ENCODE data around the gene HHIP.

HHIP gene

DNA sequence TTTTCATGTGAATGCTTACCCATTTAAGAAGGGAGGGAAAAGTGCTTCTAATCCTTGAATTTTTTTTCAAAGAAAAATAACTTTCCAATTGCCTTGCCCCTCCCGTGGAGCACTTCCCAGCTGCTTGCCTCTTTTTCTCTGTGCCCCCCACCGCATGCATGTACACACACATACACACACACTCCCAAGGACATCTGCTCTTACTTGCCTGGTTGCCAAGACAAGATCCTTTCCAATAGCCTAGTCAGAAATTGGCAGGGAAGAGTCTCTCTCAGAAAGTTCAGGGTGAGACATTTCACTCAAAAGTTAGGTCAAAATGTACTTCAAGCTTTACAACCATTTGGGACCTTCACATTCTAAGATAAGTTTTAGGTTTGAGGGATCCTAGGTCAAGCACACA lies 10.9 kb downstream of the HHIP start:
- no peak for DNase-seq

DNA sequence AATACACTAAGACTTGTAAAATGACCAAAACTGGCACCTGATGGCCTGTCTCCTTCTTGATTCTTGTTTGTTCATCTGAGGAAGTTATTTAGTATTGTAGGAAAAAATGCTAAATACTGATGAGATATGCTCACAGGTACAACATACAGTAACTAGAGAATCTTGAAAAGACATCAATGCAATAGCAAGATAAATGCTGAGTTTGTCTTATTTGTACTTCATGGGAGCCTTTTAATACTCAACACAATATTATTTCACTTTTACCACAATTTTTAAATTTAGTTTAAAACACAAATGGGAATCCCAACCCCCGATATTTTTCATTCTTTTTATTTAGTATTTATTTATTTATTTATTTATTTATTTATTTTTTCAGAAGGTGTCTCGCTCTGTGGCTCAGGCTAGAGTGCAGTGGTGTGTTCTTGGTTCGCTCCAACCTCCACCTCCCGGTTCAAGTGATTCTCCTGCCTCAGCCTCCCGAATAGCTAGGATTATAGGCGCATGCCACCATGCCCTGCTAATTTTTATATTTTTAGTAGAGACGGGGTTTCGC lies 12.1 kb downstream of the HHIP start:
- DNase-seq = no peak

DNA sequence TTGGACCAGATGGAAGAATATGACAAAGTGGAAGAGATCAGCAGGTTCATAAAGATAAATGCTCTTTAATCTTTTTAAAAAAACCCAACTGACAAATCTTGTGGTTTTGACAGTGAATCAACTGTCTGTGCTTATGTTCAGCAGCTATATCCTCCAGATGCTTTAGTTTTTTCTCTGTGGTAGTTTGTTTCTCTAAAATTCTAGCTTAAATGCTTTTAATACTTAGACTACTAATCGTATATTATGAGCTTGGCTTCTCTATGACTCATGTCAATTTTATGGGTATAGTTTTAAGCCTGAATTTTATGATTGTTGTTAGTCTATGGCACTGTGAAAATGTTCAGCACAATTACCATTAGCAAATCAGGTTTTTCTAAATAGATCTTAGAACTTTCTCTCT lies 12.9 kb downstream of the HHIP start:
- no peak for DNase-seq

DNA sequence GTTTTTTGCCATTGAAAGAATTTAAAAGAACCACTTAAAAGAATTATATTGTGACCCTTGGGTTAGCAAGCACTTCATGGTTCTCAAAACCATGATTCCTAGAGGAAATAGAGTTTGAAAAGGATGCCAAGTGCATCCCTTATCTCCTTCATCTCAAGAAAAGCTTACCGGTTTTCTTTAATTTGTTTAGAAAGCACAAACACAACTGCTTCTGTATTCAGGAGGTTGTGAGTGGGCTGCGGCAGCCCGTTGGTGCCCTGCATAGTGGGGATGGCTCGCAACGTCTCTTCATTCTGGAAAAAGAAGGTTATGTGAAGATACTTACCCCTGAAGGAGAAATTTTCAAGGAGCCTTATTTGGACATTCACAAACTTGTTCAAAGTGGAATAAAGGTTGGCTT lies 13.5 kb downstream of the HHIP start:
- no peak for DNase-seq

DNA sequence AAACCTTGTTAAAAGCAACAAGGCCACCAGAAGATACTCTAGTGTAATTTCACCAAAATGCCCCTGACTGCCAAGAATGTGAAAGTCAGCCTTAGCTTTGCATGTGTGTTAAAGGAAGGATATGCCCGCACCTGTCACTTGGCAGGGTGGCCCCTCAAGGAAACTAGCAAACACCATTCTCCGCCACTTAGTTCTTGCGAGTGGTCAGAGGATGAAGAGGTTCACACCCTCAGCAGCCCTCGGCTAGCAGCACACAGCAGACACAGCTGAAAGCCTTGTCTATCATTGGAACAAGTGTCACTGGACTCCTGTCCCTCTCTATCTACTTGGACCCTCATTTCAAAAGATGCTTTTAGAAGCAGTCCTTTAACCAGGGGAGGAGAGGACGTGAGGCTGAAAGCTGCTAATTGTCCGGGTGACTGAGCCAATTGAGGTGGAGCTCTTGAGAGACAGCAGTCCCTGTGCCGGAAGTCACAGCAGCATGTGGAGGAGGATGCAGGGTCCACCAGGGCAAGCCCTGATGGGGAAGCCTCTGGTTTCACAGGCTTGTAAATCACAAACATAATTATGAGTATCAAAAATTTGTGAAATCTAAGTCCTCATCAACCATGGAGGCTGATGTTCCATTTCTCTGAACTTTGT lies 18.0 kb downstream of the HHIP start:
- DNase-seq = no peak

DNA sequence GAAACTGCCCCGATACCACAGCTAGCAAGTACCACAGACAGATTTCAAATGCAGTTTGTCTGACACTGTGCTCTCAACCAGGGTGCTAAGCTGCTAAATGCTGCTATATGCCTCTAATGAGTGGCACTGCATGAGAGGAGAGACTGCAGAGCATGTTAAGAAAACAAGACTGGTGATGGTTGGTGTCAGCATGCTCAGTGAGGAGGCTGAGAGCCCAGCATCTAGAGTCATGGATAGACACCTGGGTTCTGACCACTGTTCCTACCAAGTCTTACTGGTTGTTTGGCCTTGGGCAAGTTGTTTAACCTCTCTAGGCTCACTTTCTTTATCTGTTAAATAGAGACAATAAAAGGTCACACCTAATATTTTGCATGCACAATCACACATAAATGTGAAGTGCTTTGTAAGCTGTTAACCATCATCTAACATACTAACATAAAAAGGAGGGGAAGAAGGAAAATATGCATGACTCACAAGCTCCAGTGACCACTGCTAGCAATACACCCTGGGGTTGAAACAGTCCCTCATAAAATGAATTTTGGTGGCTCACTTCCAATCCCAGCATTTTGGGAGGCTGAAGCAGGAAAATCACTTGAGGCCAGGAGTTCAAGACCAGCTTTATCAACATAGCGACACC lies 20.7 kb downstream of the HHIP start:
- DNase-seq = no peak

DNA sequence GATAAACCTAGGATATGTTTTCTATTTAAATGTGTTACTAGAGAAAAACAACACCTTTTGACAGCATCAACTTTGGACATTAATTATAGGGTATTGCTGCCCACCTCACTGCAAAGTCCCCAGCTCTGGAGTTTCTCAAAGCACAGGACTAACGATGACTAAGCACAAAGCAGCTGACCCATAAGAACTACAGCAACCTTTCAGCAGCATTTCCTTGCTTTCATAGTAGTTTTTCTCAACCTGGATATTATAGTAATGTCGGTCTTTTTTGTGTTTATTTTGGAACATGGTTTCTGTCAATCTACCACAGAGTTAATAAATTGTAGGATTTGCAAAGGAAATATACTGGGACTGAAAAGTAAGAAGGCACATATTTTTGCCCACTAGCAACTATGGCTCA lies 21.5 kb downstream of the HHIP start:
- no peak for DNase-seq

DNA sequence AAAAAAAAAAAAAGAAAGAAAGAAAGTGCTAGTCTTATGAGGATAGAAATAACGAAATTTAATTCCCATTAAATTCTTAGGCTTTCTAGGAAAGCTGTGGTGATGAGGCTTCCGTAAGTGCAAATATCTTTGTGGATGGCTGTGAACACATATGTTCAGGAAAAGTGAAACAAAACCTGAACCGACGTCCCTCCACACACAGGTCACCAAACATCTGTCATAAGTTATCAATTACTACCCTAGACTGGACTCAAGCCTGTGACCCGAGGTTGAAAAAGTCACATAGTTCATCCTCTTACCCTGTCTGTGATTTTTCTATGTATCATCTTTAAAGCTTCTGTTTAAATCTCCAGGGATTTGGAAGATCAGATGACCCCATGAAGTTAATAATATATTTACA lies 24.8 kb downstream of the HHIP start:
- no peak for DNase-seq

DNA sequence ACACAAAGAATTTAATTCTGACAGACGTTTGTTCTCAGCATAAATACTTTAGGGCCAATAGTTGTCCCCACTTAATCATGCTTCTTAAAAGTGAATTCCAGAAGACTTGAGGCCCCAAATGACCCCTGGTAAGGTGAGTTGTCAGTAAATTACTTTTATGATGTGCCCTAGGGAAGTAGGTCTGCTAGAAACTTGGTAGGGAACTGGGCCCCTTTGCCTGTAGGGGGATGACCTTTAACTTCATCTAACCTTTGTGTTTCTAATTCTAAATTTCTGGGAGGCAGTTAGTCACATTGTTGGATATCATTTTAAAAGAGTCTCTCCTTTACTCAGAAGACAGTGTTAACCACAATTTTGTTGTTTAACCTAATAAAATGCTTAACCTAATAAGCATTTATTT lies 28.8 kb downstream of the HHIP start:
- DNase-seq = no peak

DNA sequence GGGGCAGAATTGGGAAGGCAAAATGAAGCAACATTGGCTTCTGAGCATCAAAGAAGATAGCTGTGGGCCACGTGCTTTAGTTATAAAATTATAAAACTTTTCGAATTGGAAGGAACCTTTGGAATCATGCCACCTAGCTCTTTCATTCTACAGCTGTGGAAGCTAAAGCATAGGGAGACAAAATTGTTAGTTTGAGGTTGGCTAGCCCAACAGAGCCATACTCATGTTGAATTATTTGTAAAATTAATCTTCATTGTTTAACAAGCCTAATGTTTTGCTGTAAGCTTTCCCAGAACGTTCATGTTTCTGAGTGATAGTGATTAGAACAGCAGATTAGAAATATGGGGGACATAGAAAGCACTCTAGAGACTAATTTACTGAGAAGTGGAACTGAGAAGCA lies 35.9 kb downstream of the HHIP start:
- no peak for DNase-seq

DNA sequence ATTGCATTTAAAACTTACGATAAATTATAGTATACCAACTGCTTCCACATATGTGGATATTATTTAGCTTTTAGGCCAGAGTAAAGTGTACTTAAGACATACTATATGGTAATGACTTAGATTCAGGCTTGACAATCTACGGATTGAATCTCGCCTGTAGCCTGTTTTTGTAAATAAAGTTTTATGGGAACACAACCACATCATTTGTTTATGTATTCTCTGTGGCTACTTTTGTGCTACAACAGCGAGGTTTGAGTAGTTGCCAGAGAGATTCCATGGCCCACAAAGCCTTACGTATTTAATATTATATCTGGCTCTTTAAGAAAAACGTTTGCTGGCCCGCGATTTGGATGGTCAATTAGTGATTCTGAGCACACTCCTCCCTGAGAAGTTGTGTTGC lies 37.6 kb downstream of the HHIP start:
- no peak for DNase-seq

DNA sequence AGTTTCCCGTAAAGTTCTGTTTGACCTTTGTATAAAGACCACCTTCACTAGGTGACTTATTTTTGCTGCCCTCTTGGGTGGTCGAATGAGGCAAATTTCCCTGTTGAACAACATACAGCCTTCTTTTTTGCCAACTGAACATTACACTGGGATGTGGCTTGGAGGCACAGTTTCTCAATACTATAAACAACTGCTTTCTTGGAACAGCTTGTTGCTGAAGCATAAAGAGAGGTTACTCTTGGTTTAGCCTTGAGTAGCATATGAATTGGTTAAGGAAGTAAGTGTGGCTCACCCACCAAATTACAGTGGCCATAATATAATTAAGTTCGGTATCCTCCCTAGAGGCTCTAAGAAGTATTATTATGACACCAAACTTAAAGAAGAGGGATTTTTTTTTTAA lies 40.0 kb downstream of the HHIP start:
- DNase-seq = no peak

DNA sequence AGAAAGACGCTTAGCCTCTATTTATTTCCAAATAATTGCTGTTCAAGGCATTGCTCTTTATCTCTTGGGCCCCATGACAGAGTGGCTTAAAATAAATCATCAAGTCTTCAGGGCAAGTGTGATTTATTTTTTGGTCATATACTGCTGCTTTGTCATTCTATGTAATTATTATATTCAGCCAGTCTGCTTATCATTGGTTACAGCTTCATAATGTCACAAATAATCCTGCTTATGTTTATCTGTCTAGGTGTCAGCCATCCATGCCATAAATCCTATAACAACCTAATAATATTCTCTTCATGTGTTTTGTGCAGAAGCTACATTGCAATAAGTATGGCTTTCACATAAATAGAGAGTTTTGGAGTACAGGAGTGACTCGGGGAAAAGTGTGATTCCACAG lies 41.0 kb downstream of the HHIP start:
- DNase-seq = no peak

DNA sequence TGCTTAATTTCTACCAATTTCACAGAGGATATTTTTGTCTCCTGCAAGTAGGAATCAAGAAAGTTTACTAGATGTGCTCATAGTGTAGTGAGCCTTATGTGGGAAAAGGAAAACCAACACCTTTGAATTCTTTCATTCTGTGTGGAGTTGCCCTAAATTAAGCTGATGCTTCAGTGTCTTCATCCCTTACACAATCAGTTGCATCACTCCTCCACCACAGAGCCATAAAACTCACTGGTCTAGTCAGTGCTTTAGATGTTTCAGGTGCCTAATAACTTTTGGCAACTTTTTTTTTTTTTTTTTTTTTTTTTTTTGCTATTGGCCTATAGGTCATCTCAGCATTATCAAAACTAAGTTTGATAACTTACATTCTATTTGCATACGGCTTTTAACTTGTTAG lies 41.5 kb downstream of the HHIP start:
- DNase-seq = no peak

DNA sequence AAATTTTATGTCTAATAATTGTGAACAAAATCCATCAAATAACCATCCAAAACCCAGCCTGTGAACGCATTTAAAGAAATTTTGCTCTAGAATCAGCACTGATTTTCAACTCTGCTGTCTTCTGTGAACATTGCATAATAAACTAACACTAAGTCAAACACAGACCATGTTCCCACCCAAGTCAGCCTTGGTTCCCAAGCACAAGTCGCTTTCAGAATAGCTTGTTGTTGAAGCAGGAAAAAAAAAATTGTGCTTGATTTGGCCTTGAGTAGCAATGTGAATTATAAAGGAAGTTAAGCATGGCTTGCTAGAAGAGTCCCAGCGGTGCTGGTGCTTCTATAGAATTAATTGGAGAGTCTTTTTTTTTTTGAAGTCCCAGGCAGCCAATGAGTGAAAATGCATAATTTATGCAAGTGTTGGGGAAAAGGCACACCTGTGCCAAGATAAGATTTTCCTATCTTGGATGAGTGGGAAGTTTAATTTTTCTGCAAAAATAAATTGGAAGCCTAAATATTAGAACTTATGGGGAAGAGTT lies 42.1 kb downstream of the HHIP start:
- DNase-seq = no peak

DNA sequence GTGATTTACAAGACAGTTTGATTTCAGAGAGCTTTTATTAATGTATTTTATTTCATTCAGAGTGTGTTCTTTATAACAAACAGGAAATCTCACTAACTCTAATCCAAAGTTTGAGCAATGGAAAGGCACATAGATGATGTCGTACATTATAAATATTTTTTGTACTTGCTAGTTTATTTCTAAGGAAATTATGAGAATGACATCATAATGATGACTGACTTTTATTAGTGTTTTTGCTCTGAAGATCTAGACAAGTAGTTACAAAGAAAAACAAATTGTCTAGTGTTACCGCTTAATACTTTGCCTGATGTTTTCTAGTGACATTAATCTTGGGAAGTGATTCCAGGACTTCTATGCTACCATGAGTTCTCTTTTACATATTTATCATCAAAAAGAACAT lies 43.2 kb downstream of the HHIP start:
- DNase-seq = no peak

DNA sequence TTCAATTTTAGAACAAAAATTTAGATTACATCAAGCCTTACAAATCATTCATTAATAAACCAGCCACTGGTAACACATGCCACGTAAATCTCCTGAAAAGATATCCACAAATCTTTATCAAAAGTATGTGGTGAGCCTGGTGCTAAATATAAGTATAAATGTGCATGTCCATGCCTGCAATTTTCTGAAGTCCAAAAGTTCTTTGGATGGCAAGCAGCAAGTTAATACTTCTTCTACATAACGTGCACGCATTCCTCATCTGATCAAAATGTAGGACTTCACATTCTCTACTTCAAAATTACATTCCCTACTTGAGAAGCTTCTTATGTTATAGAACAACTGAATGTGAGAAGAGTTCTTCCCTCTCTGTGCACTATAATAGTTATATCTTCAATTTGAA lies 49.8 kb downstream of the HHIP start:
- no peak for DNase-seq

DNA sequence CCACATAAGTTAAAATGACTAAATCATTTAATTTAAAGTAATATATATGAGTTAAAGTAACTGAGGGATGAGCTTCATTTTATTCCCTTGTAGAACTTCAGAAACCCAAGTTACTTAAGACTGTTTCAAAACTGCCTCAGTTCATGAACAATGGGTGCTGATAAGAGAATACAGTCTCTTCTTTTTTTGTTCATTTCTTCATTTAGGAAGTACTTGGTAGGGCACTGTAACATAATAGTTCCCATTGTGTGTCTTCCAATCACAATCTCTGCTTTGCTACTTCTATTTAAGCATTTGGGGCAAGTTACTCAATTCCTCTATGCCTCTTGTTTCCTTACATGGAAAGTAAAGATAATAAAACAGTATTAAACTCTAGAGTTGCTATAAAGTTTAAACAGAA lies 50.4 kb downstream of the HHIP start:
- DNase-seq = no peak

DNA sequence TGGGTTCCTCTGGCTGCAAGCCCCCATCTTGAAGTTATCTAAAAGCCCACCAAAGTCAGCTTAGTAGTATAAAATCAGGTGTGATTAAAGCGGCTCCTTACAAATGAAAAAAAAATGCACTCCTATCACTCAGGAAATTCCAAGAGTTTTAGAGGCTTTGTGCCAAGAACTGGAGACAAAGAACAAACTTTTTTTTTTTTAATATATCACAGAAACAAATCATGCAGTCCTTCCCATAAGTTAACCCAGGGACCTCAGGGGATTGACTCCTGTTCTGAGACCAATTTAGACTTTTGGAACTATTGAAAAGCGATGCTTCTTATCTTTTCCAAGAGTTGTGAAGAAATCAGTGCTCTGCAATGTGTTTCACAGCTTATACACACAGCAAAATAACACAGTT lies 53.6 kb downstream of the HHIP start:
- DNase-seq = no peak

DNA sequence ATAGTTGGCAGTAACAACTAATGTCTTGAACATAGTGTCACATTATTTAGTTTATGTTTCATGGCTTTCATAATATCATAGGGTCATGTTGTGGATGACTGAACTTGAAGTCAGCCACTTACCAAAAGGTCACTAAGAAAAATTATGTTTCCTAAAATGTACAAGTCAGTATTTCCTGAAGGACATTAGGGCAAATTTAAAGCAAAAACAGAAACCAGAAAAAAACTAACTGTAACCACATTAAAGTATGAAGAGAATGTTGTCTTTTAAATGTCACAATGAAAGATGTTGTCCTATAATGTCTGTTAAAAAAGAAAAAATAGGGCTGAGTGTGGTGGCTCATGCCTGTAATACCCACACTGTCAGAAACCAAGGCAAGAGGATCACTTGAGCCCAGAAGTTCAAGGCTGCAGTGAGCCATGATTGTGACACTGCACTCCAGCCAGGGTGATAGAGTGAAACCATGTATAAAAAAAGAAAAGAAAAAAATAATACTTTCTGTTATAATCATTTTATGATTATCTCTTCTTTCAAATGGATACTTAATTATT lies 55.8 kb downstream of the HHIP start:
- no peak for DNase-seq

DNA sequence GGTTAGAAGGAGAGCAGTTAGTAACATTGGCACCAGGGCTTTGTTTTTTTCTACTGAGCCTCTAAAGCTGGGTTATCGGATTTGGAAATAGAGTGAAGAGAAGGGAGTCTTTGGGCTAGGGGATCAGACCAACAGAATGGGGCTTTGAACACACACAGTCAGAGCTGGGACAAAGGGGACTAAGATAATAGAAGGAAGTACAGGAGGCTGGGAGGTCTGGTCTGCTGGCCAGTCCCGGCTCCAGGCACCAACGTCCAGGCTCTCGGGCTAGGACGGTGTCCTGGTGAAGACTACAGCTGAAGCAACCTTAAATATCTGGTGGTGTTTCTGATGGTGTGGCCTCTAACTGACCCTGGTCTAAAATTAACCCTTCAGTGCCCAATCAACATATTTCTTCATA lies 57.5 kb downstream of the HHIP start:
- DNase-seq = no peak

DNA sequence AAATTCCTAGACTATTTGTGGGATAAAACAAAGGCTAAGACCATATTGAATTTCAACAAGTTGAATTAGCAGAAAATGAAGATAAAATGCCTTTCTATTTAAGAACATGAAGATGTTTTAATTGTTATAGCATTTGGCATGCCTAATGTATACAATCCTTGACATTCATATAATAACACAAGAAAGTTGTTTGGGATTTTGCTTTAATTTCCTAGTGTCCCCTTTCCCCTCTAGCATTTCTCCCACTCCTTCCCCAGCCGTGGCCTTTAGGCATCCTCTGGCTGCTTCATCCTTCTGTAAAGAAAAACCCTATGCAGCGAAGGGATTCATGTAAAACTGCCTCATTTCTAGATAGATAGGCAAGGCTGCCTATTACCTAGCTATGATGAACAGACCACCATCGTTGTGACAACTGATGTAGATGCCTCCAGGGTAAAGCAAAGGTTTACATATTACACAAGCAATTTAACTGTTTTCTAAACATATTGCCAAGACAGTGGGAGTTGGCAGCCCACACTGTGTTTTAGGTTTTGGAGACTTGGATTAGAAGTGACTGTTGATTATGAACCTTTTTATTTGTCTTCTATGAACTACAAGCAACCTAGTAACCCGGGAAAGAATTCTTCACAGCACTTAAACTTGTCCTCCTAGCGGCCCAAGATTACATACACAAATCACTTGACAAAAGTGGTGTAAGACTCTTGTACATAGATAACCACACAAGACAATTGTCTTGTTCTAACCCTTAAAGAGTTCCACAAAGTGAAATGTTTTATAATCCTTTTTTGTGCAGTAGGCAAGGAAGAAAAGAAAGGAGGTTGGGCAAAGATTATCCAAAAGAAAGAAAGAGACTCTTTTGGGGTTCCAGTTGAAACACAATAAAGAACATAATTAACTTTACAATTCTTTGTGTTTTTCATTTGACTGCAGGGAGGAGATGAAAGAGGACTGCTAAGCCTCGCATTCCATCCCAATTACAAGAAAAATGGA lies 59.9 kb downstream of the HHIP start:
- DNase-seq = no peak

DNA sequence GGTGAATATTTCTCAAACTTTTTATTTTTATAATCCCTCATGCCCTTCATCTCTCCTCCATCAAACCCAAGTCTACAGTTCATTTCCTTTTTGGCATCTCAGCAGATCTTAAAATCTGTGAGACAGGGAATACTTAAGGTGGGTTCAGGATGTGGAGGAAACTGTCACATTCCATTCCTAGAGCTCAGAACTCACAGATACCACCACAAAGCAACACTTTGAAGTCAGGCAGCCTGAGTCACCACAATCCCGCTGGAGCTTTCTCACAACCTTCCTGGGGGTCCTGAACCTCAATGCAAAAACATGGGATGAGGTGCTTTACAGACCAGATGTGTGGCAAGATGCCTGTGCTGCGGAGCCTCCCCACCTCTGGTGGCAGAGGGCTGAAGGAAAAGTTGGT lies 63.2 kb downstream of the HHIP start:
- no peak for DNase-seq

Measured in AML-193 (cell line).